GM21529 (cell line): ENCODE measurements around the gene DZIP1L.
A peak's percentile ranks its signal among the peaks of the same experiment; 100 is the strongest.

Experiments
- ATAC-seq: cut with Tn5 transposase; IDR thresholded peaks from one replicate; pipeline ENCODE4 v1.9.1; 2021; ENCODE audit not compliant: unreplicated experiment

Gene DZIP1L

GRCh38 chr3:138038725-138039462 is 76.5 kb downstream of the DZIP1L start:
- no peak for ATAC-seq

- ATAC-seq: peak; percentile 34
These were observed 78.8 kb downstream of the DZIP1L start for GRCh38 chr3:138036572-138036971.

- no peak for ATAC-seq
These were observed 80.5 kb downstream of the DZIP1L start for GRCh38 chr3:138034918-138035317.

GRCh38 chr3:138033202-138033691 is 82.2 kb downstream of the DZIP1L start:
- peak; percentile 6 for ATAC-seq

- peak; percentile 39 for ATAC-seq
These were observed 82.8 kb downstream of the DZIP1L start for GRCh38 chr3:138032567-138032966.

- no peak for ATAC-seq
These were observed 83.9 kb downstream of the DZIP1L start for GRCh38 chr3:138031536-138031935.

- ATAC-seq: no peak
These were observed 84.6 kb downstream of the DZIP1L start for GRCh38 chr3:138030734-138031280.

GRCh38 chr3:138027821-138028220 is 87.6 kb downstream of the DZIP1L start:
- no peak for ATAC-seq

GRCh38 chr3:138025553-138025952 is 89.9 kb downstream of the DZIP1L start:
- no peak for ATAC-seq

GRCh38 chr3:138023754-138024153 is 91.7 kb downstream of the DZIP1L start:
- ATAC-seq: no peak

- no peak for ATAC-seq
These were observed 95.9 kb downstream of the DZIP1L start for GRCh38 chr3:138019281-138020069.

- no peak for ATAC-seq
These were observed 99.3 kb downstream of the DZIP1L start for GRCh38 chr3:138016065-138016464.

- no peak for ATAC-seq
These were observed 102.9 kb downstream of the DZIP1L start for GRCh38 chr3:138012526-138012925.
